ENCODE data around the gene DDX49.

DDX49 gene

GRCh38 chr19:18919086-18919899, at the start of gene DDX49, which contains the start of gene COPE:
DDX49 (plus strand) TSS chr19:18919715; CDS start chr19:18919742, 27 bp downstream.
COPE (minus strand) TSS chr19:18919387; CDS start chr19:18919348, 39 bp downstream.
- no peak; the same call in none of the 2 replicates for TF ChIP-seq FOXK2 (IDR thresholded peaks at IDR 0.05)
- no peak for TF ChIP-seq NFRKB (IDR thresholded peaks at IDR 0.05)
- peak; percentile 95; the same call in 1 of the 2 replicates for TF ChIP-seq ELF4 (IDR thresholded peaks at IDR 0.05)
- TF ChIP-seq PKNOX1 (IDR thresholded peaks at IDR 0.05), result peak; percentile 99
- no peak for TF ChIP-seq SUZ12 (IDR thresholded peaks at IDR 0.05)
- peak; percentile 78 for TF ChIP-seq L3MBTL2 (conservative IDR thresholded peaks at IDR 0.05)
- ChIA-PET POLR2A (interaction anchor here (0.7 to 1.8 kb wide), 14 partner anchors 9 to 502 kb away, joined by 3 to 9 read pairs (median 4); partner anchors contain the start of genes CERS1 and UPF1), CTCF (interaction anchor here (0.6 to 1.1 kb wide), 5 partner anchors 10 to 338 kb away, joined by 3 to 6 read pairs (median 3); no protein-coding TSS in a partner anchor)
- DNase-seq (ENCODE audit: extremely low spot score), result peak; percentile 97

DNA sequence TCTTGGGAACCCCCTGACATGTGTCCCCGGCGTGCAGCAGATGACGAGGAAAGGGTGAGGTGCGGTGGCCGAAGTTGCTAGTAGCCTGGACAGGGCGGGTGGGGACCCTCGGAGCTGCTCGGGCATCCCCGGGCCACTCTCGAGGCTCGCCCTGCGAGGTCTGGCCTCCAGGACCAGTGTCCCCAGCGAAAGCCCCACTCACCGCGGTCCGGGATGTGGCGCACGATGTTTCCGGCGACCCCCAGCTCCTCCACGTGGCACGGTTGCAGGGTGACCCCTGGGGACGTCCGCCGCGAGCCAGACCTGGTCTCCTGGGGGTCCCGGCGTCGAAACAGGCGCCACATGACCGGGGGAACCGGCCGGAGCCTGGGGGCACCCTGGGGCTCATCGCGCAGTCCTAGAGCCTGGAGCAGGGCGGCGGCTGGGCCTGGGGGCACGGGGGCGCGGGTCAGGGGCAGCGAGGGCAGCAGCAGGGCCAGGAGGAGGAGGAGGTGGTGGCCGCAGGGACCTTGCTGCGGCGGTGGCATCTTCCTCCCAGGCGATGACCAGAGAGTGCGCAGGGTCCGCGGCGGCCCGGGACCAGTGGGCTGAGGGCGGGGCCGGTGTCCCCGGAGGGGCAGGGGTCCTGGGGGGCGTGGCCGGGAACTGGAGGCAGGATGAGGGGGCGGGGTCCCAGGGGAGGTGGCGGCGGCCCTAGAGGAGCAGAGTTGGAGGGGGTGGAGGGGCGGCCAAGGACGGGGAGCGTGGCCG, 49.6 kb upstream of the DDX49 start:
- POLR2A ChIA-PET, result no interaction called here
- no peak for TF ChIP-seq HDGF (IDR thresholded peaks at IDR 0.05; ENCODE audit: borderline replicate concordance)
- TF ChIP-seq SUZ12 (IDR thresholded peaks at IDR 0.05), result no peak
- no peak for DNase-seq (ENCODE audit: extremely low spot score)
- CTCF ChIA-PET, result no interaction called here

- DNase-seq (ENCODE audit: extremely low spot score), result no peak
- no peak for TF ChIP-seq TARDBP (IDR thresholded peaks at IDR 0.05)
- POLR2A ChIA-PET, result no interaction called here
- CTCF ChIA-PET, result interaction anchor here (1.8 kb wide), 1 partner anchor 24 kb away, joined by 8 read pairs; no protein-coding TSS in a partner anchor
Measured at GRCh38 chr19:18870531-18871172, 48.9 kb upstream of the DDX49 start.

DNA sequence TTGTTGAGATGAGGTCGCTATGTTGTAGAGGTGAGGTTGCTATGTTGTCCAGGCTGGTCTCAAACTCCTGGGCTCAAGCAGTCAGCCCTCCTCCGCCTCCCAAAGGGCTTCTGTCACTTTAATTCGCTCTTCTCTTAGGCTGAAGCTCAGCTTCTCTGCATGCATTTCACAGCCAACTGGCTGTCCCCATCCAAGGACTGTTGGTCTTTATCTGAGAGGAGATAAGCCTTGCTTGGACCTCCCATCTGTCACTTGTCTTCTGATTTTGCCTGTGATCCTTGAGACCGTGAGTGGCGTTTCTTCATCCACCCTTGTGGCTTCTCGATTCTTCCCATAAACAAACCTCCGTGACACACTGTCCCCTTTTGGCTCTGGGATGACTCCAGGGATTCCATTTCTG, 48.0 kb upstream of the DDX49 start:
- ChIA-PET POLR2A (interaction anchor here (1.5 kb wide), 1 partner anchor 9 kb away, joined by 6 read pairs; no protein-coding TSS in a partner anchor), CTCF (interaction anchor here (0.8 to 1.8 kb wide), 2 partner anchors 15 to 25 kb away, joined by 3 to 8 read pairs; no protein-coding TSS in a partner anchor)
- TF ChIP-seq FOXM1 (IDR thresholded peaks at IDR 0.05; ENCODE audit: borderline replicate concordance), result no peak
- no peak for TF ChIP-seq LEF1 (IDR thresholded peaks at IDR 0.05; ENCODE audit: borderline replicate concordance)
- no peak for TF ChIP-seq TARDBP (IDR thresholded peaks at IDR 0.05)
- TF ChIP-seq ARNT (IDR thresholded peaks at IDR 0.05), result no peak
- no peak for TF ChIP-seq NFRKB (IDR thresholded peaks at IDR 0.05)
- TF ChIP-seq ELF4 (IDR thresholded peaks at IDR 0.05), result no peak
- TF ChIP-seq SP1 (IDR thresholded peaks at IDR 0.05), result no peak
- no peak for TF ChIP-seq BHLHE40 (IDR thresholded peaks at IDR 0.05; ENCODE audit: borderline replicate concordance)
- TF ChIP-seq FOXK2 (IDR thresholded peaks at IDR 0.05), result no peak
- TF ChIP-seq PKNOX1 (IDR thresholded peaks at IDR 0.05), result no peak
- no peak for TF ChIP-seq FOXA1 (IDR thresholded peaks at IDR 0.05)
- TF ChIP-seq SUZ12 (IDR thresholded peaks at IDR 0.05), result no peak
- no peak for DNase-seq (ENCODE audit: extremely low spot score)

- no peak for TF ChIP-seq ZNF384 (IDR thresholded peaks at IDR 0.05)
- TF ChIP-seq FOXK2 (IDR thresholded peaks at IDR 0.05), result no peak
- no peak for TF ChIP-seq NFRKB (IDR thresholded peaks at IDR 0.05)
- TF ChIP-seq SUZ12 (IDR thresholded peaks at IDR 0.05), result no peak
- no peak for TF ChIP-seq PKNOX1 (IDR thresholded peaks at IDR 0.05)
- TF ChIP-seq TARDBP (IDR thresholded peaks at IDR 0.05), result no peak
- TF ChIP-seq L3MBTL2 (conservative IDR thresholded peaks at IDR 0.05), result no peak
- no peak for TF ChIP-seq SP1 (IDR thresholded peaks at IDR 0.05)
- TF ChIP-seq BHLHE40 (IDR thresholded peaks at IDR 0.05; ENCODE audit: borderline replicate concordance), result no peak
- no peak for TF ChIP-seq FOXA1 (IDR thresholded peaks at IDR 0.05)
- no peak for TF ChIP-seq LEF1 (IDR thresholded peaks at IDR 0.05; ENCODE audit: borderline replicate concordance)
- no peak for TF ChIP-seq CTBP1 (IDR thresholded peaks at IDR 0.05; ENCODE audit: borderline replicate concordance)
- no peak for TF ChIP-seq ELF4 (IDR thresholded peaks at IDR 0.05)
- no peak for TF ChIP-seq FOXM1 (IDR thresholded peaks at IDR 0.05; ENCODE audit: borderline replicate concordance)
- TF ChIP-seq HDGF (IDR thresholded peaks at IDR 0.05; ENCODE audit: borderline replicate concordance), result no peak
- TF ChIP-seq ARNT (IDR thresholded peaks at IDR 0.05), result no peak
- ChIA-PET CTCF (no interaction called here), POLR2A (no interaction called here)
- DNase-seq (ENCODE audit: extremely low spot score), result no peak
Measured at GRCh38 chr19:18875726-18876125, 43.8 kb upstream of the DDX49 start.

DNA sequence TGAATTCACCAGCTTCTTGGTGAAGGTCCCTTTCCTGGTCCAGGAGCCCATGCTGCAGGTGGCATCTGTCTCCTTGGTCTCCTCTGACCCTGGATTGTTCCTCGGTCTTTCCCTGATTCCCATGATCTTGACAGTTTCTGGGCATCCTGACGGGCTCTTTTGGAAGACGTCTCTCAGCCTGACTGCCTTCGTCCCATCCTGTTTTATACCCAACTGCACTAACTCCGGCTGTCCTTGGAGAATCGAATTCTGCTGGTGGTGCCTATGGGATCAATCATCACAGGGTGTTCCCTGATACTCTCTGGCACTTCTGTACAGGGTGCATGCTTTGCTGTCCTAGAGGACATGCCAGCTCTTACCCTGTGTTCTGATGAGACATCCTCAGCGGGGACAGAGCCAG, 42.6 kb upstream of the DDX49 start:
- POLR2A ChIA-PET, result no interaction called here
- CTCF ChIA-PET, result interaction anchor here (0.7 to 1.8 kb wide), 2 partner anchors 11 to 19 kb away, joined by 3 to 5 read pairs; partner anchors contain the start of gene CERS1

More for the DNA sequence above, 42.6 kb upstream of the DDX49 start:
- DNase-seq (ENCODE audit: extremely low spot score), result no peak
- TF ChIP-seq FOXK2 (IDR thresholded peaks at IDR 0.05), result no peak
- no peak for TF ChIP-seq CTBP1 (IDR thresholded peaks at IDR 0.05; ENCODE audit: borderline replicate concordance)

Data from HEK293T (cell line).